DOHH2 (cell line): Measurements from ENCODE around the gene GALNTL6.

ENCODE experiments used
- H3F3A ChIP-seq: fragments of 200-600 bp; sonication (generic), shearing (Covaris generic); 2 replicates; pipeline ENCODE4 v1.6.0; 2016; ENCODE audit warnings: antibody characterized with exemption, mild to moderate bottlenecking; ENCODE audit not compliant: control insufficient read depth, insufficient read depth
- H3K27ac ChIP-seq: fragments of 200-600 bp; sonication (generic); 2 replicates; pipeline ENCODE4 v1.5.1; 2014; ENCODE audit warnings: low read depth, mild to moderate bottlenecking, low read length, moderate library complexity
- H3K27me3 ChIP-seq: fragments of 200-600 bp; sonication (generic); 2 replicates; pipeline ENCODE4 v1.6.1; 2014; ENCODE audit warnings: mild to moderate bottlenecking, low read length, mixed read lengths; ENCODE audit not compliant: control insufficient read depth
- H3K36me3 ChIP-seq: fragments of 200-600 bp; sonication (generic); 2 replicates; pipeline ENCODE4 v1.6.1; 2014; ENCODE audit warnings: mild to moderate bottlenecking, low read length, moderate library complexity, mixed read lengths; ENCODE audit not compliant: control insufficient read depth
- H3K4me1 ChIP-seq: fragments of 200-600 bp; sonication (generic); 2 replicates; pipeline ENCODE4 v1.6.1; 2014; ENCODE audit warnings: mild to moderate bottlenecking, low read length, mixed read lengths; ENCODE audit not compliant: control insufficient read depth
- H3K4me2 ChIP-seq: fragments of 200-600 bp; sonication (generic); 2 replicates; pipeline ENCODE4 v1.6.0; 2014; ENCODE audit warnings: mild to moderate bottlenecking, low read length, moderate library complexity
- H3K4me3 ChIP-seq: fragments of 200-600 bp; sonication (generic); 2 replicates; pipeline ENCODE4 v1.5.1; 2014; ENCODE audit warnings: mild to moderate bottlenecking, low read length, mixed read lengths
- H3K79me2 ChIP-seq: fragments of 200-600 bp; sonication (generic); 2 replicates; pipeline ENCODE4 v1.6.1; 2014; ENCODE audit warnings: mild to moderate bottlenecking, low read length, mixed read lengths; ENCODE audit not compliant: control insufficient read depth
- H3K9me2 ChIP-seq: fragments of 200-600 bp; sonication (generic); replicated peaks from 2 replicates; pipeline ENCODE4 v1.6.1; 2014; ENCODE audit warnings: mild to moderate bottlenecking, low read length, mixed read lengths; ENCODE audit not compliant: control insufficient read depth
- H3K9me3 ChIP-seq: fragments of 200-600 bp; sonication (generic); 2 replicates; pipeline ENCODE4 v1.6.1; 2014; ENCODE audit warnings: antibody characterized with exemption, low read length, mixed read lengths; ENCODE audit not compliant: control insufficient read depth, insufficient read depth
- H4K20me1 ChIP-seq: fragments of 200-600 bp; sonication (generic); 2 replicates; pipeline ENCODE4 v1.6.0; 2014; ENCODE audit warnings: low read depth, mild to moderate bottlenecking, antibody characterized with exemption, low read length, moderate library complexity; ENCODE audit not compliant: control insufficient read depth, insufficient read depth
- CTCF ChIP-seq: fragments of 200-600 bp; sonication (generic); IDR thresholded peaks from one replicate; pipeline ENCODE4 v1.5.1; 2014; ENCODE audit warnings: antibody characterized with exemption, mild to moderate bottlenecking, low read depth, low read length; ENCODE audit not compliant: poor library complexity, severe bottlenecking
- EZH2phosphoT487 ChIP-seq: fragments of 200-600 bp; sonication (generic); IDR thresholded peaks from 2 replicates; pipeline ENCODE4 v1.6.1; 2017; ENCODE audit warnings: borderline replicate concordance, mild to moderate bottlenecking, antibody characterized with exemption, low read length, moderate library complexity, mixed read lengths

Gene GALNTL6

GRCh38 chr4:172945611-172946010 is 1132.4 kb downstream of the GALNTL6 start:
- H3K4me1 ChIP-seq: no peaks in the 10 kb centered on the region
- H3K4me2 ChIP-seq: no peak overlapping the region
- no peaks in the 10 kb centered on the region for H3K9me3 ChIP-seq
- no peaks in the 10 kb centered on the region; the same call in 1 of the 2 replicates for H3K9me2 ChIP-seq
- TF ChIP-seq EZH2phosphoT487 (no peak), CTCF (no peak)
- no peaks in the 10 kb centered on the region for H4K20me1 ChIP-seq
- no peaks in the 10 kb centered on the region for H3K36me3 ChIP-seq
- H3K27me3 ChIP-seq: no peaks in the 10 kb centered on the region
- H3K4me3 ChIP-seq: no peak overlapping the region
- no peaks in the 10 kb centered on the region for H3F3A ChIP-seq
- H3K79me2 ChIP-seq: no peaks in the 10 kb centered on the region
- no peak overlapping the region for H3K27ac ChIP-seq

- Histone ChIP-seq H3K4me3 (no peak overlapping the region), H3K9me2 (no peaks in the 10 kb centered on the region), H3K4me2 (no peak overlapping the region), H4K20me1 (no peaks in the 10 kb centered on the region), H3K36me3 (no peaks in the 10 kb centered on the region), H3F3A (no peaks in the 10 kb centered on the region), H3K9me3 (no peaks in the 10 kb centered on the region), H3K79me2 (no peaks in the 10 kb centered on the region), H3K27me3 (no peaks in the 10 kb centered on the region), H3K27ac (no peak overlapping the region), H3K4me1 (no peaks in the 10 kb centered on the region)
- TF ChIP-seq EZH2phosphoT487 (no peak), CTCF (no peak)
These were observed 1133.3 kb downstream of the GALNTL6 start for GRCh38 chr4:172946503-172946902.

- no peaks in the 10 kb centered on the region for H4K20me1 ChIP-seq
- no peaks in the 10 kb centered on the region for H3K36me3 ChIP-seq
- H3K27me3 ChIP-seq: no peaks in the 10 kb centered on the region
- no peak overlapping the region for H3K4me3 ChIP-seq
- no peaks in the 10 kb centered on the region for H3K9me2 ChIP-seq
- H3F3A ChIP-seq: no peaks in the 10 kb centered on the region
- H3K4me2 ChIP-seq: no peak overlapping the region
- H3K27ac ChIP-seq: no peak overlapping the region
- H3K9me3 ChIP-seq: no peaks in the 10 kb centered on the region
- TF ChIP-seq CTCF: no peak
- no peak for TF ChIP-seq EZH2phosphoT487
- H3K4me1 ChIP-seq: no peaks in the 10 kb centered on the region
- no peaks in the 10 kb centered on the region for H3K79me2 ChIP-seq
These were observed 1134.4 kb downstream of the GALNTL6 start for GRCh38 chr4:172947594-172947993.

GRCh38 chr4:172950990-172951389 is 1137.8 kb downstream of the GALNTL6 start:
- H3K27ac ChIP-seq: no peak overlapping the region
- H3K4me3 ChIP-seq: no peak overlapping the region
- no peaks in the 10 kb centered on the region for H3K4me1 ChIP-seq
- TF ChIP-seq CTCF: no peak
- TF ChIP-seq EZH2phosphoT487: no peak
- H3K36me3 ChIP-seq: no peaks in the 10 kb centered on the region
- H3K4me2 ChIP-seq: no peak overlapping the region
- no peaks in the 10 kb centered on the region for H3K9me2 ChIP-seq
- H3K79me2 ChIP-seq: no peaks in the 10 kb centered on the region
- H3F3A ChIP-seq: no peaks in the 10 kb centered on the region
- H3K27me3 ChIP-seq: no peaks in the 10 kb centered on the region
- no peaks in the 10 kb centered on the region for H3K9me3 ChIP-seq
- no peaks in the 10 kb centered on the region for H4K20me1 ChIP-seq
